ENCODE measurements around the gene GSTM3.
A peak's percentile ranks its signal among the peaks of the same experiment; 100 is the strongest.
"Not testable (repeated sequence)": the region's sequence is repeated elsewhere in the genome, so short reads cannot be mapped to it uniquely, and the experiment has no call there.

The GSTM3 gene

GRCh38 chr1:109773900-109774485, 33.2 kb upstream of the GSTM3 start:
- DNase-seq: no peak

- peak; percentile 86 for DNase-seq
These were observed 32.5 kb upstream of the GSTM3 start for GRCh38 chr1:109773203-109773899.

GRCh38 chr1:109772658-109773202, 31.9 kb upstream of the GSTM3 start:
- DNase-seq: no peak

- no peak for DNase-seq
These were observed 31.1 kb upstream of the GSTM3 start for GRCh38 chr1:109771712-109772657.

GRCh38 chr1:109770331-109771095, 29.7 kb upstream of the GSTM3 start:
- no peak for DNase-seq

- DNase-seq: peak; percentile 84
These were observed 28.7 kb upstream of the GSTM3 start for GRCh38 chr1:109769330-109770078.

GRCh38 chr1:109768820-109769219, 28.0 kb upstream of the GSTM3 start:
- no peak for DNase-seq

GRCh38 chr1:109768335-109768650, 27.5 kb upstream of the GSTM3 start:
- no peak for DNase-seq

- no peak for DNase-seq
These were observed 26.9 kb upstream of the GSTM3 start for GRCh38 chr1:109767637-109768334.

- DNase-seq: not testable (repeated sequence)
These were observed 26.3 kb upstream of the GSTM3 start for GRCh38 chr1:109766991-109767636.

GRCh38 chr1:109765896-109766615, 25.2 kb upstream of the GSTM3 start:
- DNase-seq: no peak

- no peak for DNase-seq
These were observed 24.6 kb upstream of the GSTM3 start for GRCh38 chr1:109765483-109765815.

- no peak for DNase-seq
These were observed 24.0 kb upstream of the GSTM3 start for GRCh38 chr1:109764561-109765482.

GRCh38 chr1:109763646-109764415, 23.0 kb upstream of the GSTM3 start, which contains the start of gene EPS8L3:
Gene EPS8L3, minus strand, starts transcription at chr1:109763923. Its CDS starts 2,174 bp downstream, at chr1:109761749.
- DNase-seq: no peak

GRCh38 chr1:109762821-109763645, 22.2 kb upstream of the GSTM3 start:
- peak; percentile 73 for DNase-seq

- DNase-seq: no peak
These were observed 21.3 kb upstream of the GSTM3 start for GRCh38 chr1:109762039-109762585.
